ENCODE results near the gene CTBP1.

Gene CTBP1

DNA sequence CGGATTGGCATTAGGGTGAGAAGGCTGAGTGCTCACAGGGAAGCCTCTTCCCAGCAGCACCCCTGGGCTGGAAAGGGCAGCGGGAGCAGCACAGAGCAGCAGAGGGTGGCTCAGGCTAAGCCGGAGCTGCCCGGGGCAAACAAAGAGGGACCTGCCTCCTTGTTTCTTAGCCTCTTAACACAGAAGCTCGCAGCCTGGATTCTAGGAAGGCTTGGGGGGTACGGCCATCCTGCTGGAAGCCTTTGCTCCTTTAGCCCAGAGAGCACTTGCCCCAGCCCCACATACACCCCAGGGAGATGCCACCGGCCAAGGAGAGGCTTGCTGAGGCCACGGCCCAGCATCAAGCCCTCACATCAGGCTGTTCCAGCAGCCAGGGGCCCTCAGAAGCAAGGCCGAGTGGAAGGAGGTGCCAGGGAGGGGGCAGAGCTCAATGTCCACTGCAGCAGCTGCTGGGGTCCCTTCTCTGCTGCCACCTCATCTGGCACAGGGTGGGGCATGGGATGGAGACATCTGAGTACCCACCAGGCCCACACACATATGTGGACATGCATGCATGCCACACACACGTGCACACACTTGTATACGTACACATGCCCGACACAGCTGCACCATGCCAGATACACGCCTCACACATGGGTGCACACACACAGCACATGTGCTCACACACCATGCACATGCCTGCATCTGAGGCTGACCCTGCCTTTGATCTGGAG is 56.3 kb downstream of the CTBP1 start:
- H3K4me3 ChIP-seq (ENCODE audit: low read depth, low read length): no peak overlapping the region
- no peak for TF ChIP-seq CTCF (IDR thresholded peaks at IDR 0.05; ENCODE audit: low read depth, low read length, missing control alignments)
- no peak for DNase-seq (ENCODE audit: low read depth)

GRCh38 chr4:1192091-1192492 is 56.8 kb downstream of the CTBP1 start:
- H3K4me3 ChIP-seq (ENCODE audit: low read depth, low read length): no peak overlapping the region
- no peak for DNase-seq (ENCODE audit: low read depth)
- TF ChIP-seq CTCF (IDR thresholded peaks at IDR 0.05; ENCODE audit: low read depth, low read length, missing control alignments): no peak

- H3K4me3 ChIP-seq (ENCODE audit: low read depth, low read length): no peak overlapping the region
- DNase-seq (ENCODE audit: low read depth): no peak
- TF ChIP-seq CTCF (IDR thresholded peaks at IDR 0.05; ENCODE audit: low read depth, low read length, missing control alignments): no peak
Measured at GRCh38 chr4:1191621-1192020, 57.3 kb downstream of the CTBP1 start.

GRCh38 chr4:1187182-1187581 is 61.7 kb downstream of the CTBP1 start:
- no peak for TF ChIP-seq CTCF (IDR thresholded peaks at IDR 0.05; ENCODE audit: low read depth, low read length, missing control alignments)
- DNase-seq (ENCODE audit: low read depth): no peak
- H3K4me3 ChIP-seq (ENCODE audit: low read depth, low read length): no peak overlapping the region

- no peak for TF ChIP-seq CTCF (IDR thresholded peaks at IDR 0.05; ENCODE audit: low read depth, low read length, missing control alignments)
- H3K4me3 ChIP-seq (ENCODE audit: low read depth, low read length): peak overlapping the region; percentile 26
- DNase-seq (ENCODE audit: low read depth): peak; percentile 47
Measured at GRCh38 chr4:1183985-1184773, 64.8 kb downstream of the CTBP1 start.

GRCh38 chr4:1182313-1182712 is 66.6 kb downstream of the CTBP1 start:
- no peak for TF ChIP-seq CTCF (IDR thresholded peaks at IDR 0.05; ENCODE audit: low read depth, low read length, missing control alignments)
- no peak for DNase-seq (ENCODE audit: low read depth)
- no peak overlapping the region for H3K4me3 ChIP-seq (ENCODE audit: low read depth, low read length)
